Smooth muscle cell (in vitro differentiated cells): ENCODE results near the gene RAD51B. TPM values are rescaled to one million over a fixed set of nuclear protein-coding genes. Genes with fewer than 3 reads are reported as not detected.
A peak's percentile ranks its signal among the peaks of the same experiment; 100 is the strongest.

Experiments
- DNase-seq: peaks from one replicate; lab custom pipeline; 2025; ENCODE audit not compliant: unreplicated experiment; lab: John Stamatoyannopoulos, UW
- H2AFZ ChIP-seq: fragments of 200-600 bp; sonication (generic); 2 replicates; pipeline ENCODE4 v1.6.0; 2016; ENCODE audit warnings: antibody characterized with exemption, low read depth, mild to moderate bottlenecking
- H3F3A ChIP-seq: fragments of 200-600 bp; sonication (generic); 2 replicates; pipeline ENCODE4 v1.6.0; 2017; ENCODE audit warnings: antibody characterized with exemption, low read depth
- H3K27ac ChIP-seq: fragments of 200-600 bp; sonication (generic); 2 replicates; pipeline ENCODE4 v1.5.1; 2016; ENCODE audit warnings: low read depth, mild to moderate bottlenecking
- H3K27me3 ChIP-seq: fragments of 200-600 bp; sonication (generic); 2 replicates; pipeline ENCODE4 v1.6.1; 2016; ENCODE audit warnings: low read depth, mild to moderate bottlenecking
- H3K36me3 ChIP-seq: fragments of 200-600 bp; sonication (generic); 2 replicates; pipeline ENCODE4 v1.5.1; 2016; ENCODE audit warnings: low read depth
- H3K4me1 ChIP-seq: fragments of 200-600 bp; sonication (generic); 2 replicates; pipeline ENCODE4 v1.5.1; 2016; ENCODE audit warnings: low read depth
- H3K4me2 ChIP-seq: fragments of 200-600 bp; sonication (generic); 2 replicates; pipeline ENCODE4 v1.6.0; 2016; ENCODE audit warnings: mild to moderate bottlenecking
- H3K4me3 ChIP-seq: fragments of 200-600 bp; sonication (generic); 2 replicates; pipeline ENCODE4 v1.5.1; 2016; ENCODE audit warnings: mild to moderate bottlenecking
- H3K79me2 ChIP-seq: fragments of 200-600 bp; sonication (generic); 2 replicates; pipeline ENCODE4 v1.6.0; 2016; ENCODE audit warnings: low read depth, mild to moderate bottlenecking
- H3K9ac ChIP-seq: fragments of 200-600 bp; sonication (generic); 2 replicates; pipeline ENCODE4 v1.6.0; 2016; ENCODE audit warnings: low read depth
- H3K9me3 ChIP-seq: fragments of 200-600 bp; sonication (generic); replicated peaks from 2 replicates; pipeline ENCODE4 v1.5.1; 2016; ENCODE audit warnings: low read depth
- H4K20me1 ChIP-seq: fragments of 200-600 bp; sonication (generic); 2 replicates; pipeline ENCODE4 v1.6.0; 2016; ENCODE audit warnings: low read depth
- WGBS: methylation state at CpG from one replicate; pipeline ENCODE4 v1.1.7; 2016; ENCODE audit warnings: low lambda C conversion rate; 5-methylcytosine and 5-hydroxymethylcytosine counted together
- polyA plus RNA-seq: library from polyadenylated mRNA; unstranded; fragments of >200 nt; fragmentation: Nextera tagmentation; extraction: Ambion mirVana; gene quantifications from 2 replicates; pipeline ENCODE4 v1.2.1, GENCODE V29; 2016
- small RNA-seq: library from RNA; depleted of rRNA; stranded (forward); fragments of <200 nt; gene quantifications from one replicate; pipeline ENCODE3, GENCODE V24; 2014
- total RNA-seq: library from RNA; depleted of rRNA; stranded (reverse); fragments of >200 nt; gene quantifications from 2 replicates; pipeline ENCODE4 v1.2.3, GENCODE V29; 2014
- TF ChIP-seq, protein P1 (sequence below): fragments of 200-600 bp; sonication (generic); IDR thresholded peaks from 2 replicates; pipeline ENCODE4 v1.5.1; 2017; ENCODE audit warnings: borderline replicate concordance, mild to moderate bottlenecking, antibody characterized with exemption; ENCODE audit not compliant: insufficient read depth, poor library complexity, severe bottlenecking

The RAD51B gene
- total and polyA plus RNA-seq, 2 experiments from 2014 or later, result 4.6 to 5.3 TPM

GRCh38 chr14:68775614-68776126 lies 956.1 kb downstream of the RAD51B start:
- Histone ChIP-seq H3K4me3 (no peak overlapping the region), H3K4me1 (peaks cover 16% of the 10 kb centered on the region), H3K4me2 (no peak overlapping the region), H3F3A (peaks cover 28% of the 10 kb centered on the region), H3K36me3 (no peaks in the 10 kb centered on the region), H3K27me3 (no peaks in the 10 kb centered on the region), H3K9me3 (no peaks in the 10 kb centered on the region), H3K9ac (no peak overlapping the region), H3K79me2 (no peaks in the 10 kb centered on the region), H3K27ac (no peak overlapping the region), H2AFZ (no peak overlapping the region), H4K20me1 (no peaks in the 10 kb centered on the region)
- DNase-seq, result no peak
- 93% methylated on average over 6 of the region's 6 CpGs for WGBS
- TF ChIP-seq, protein P1, sequence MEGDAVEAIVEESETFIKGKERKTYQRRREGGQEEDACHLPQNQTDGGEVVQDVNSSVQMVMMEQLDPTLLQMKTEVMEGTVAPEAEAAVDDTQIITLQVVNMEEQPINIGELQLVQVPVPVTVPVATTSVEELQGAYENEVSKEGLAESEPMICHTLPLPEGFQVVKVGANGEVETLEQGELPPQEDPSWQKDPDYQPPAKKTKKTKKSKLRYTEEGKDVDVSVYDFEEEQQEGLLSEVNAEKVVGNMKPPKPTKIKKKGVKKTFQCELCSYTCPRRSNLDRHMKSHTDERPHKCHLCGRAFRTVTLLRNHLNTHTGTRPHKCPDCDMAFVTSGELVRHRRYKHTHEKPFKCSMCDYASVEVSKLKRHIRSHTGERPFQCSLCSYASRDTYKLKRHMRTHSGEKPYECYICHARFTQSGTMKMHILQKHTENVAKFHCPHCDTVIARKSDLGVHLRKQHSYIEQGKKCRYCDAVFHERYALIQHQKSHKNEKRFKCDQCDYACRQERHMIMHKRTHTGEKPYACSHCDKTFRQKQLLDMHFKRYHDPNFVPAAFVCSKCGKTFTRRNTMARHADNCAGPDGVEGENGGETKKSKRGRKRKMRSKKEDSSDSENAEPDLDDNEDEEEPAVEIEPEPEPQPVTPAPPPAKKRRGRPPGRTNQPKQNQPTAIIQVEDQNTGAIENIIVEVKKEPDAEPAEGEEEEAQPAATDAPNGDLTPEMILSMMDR, result no peak

GRCh38 chr14:68777644-68778043 lies 958.1 kb downstream of the RAD51B start:
- H3K27ac ChIP-seq, result peak overlapping the region; percentile 92
- H3K4me3 ChIP-seq, result no peak overlapping the region
- no peaks in the 10 kb centered on the region for H3K79me2 ChIP-seq
- no peaks in the 10 kb centered on the region for H3K27me3 ChIP-seq
- H3F3A ChIP-seq, result peaks cover 44% of the 10 kb centered on the region
- H3K36me3 ChIP-seq, result no peaks in the 10 kb centered on the region
- no peaks in the 10 kb centered on the region for H4K20me1 ChIP-seq
- no peaks in the 10 kb centered on the region for H3K9me3 ChIP-seq
- no peak overlapping the region for H3K9ac ChIP-seq
- H3K4me2 ChIP-seq, result no peak overlapping the region
- no peak for DNase-seq
- 87% methylated on average over 1 of the region's 1 CpG for WGBS
- H2AFZ ChIP-seq, result no peak overlapping the region
- peaks cover 24% of the 10 kb centered on the region for H3K4me1 ChIP-seq
- TF ChIP-seq, protein P1, result no peak

Small RNA genes lying within 50 kb of the gene (small RNA-seq; reads per million reads assigned to genes)
- gene RN7SL108P (not detected), gene RN7SL706P (0.18 reads per million), gene RNU6-921P (not detected)

Other genes starting within 250 kb of the RAD51B start
- 15.5 and 35.8 TPM in 2 replicates for gene PIGH, start 219.5 kb upstream of the RAD51B start, total RNA-seq
- 20.6 and 23.7 TPM in 2 replicates for gene PIGH, start 219.5 kb upstream of the RAD51B start, polyA plus RNA-seq
- 11.3 and 13.4 TPM in 2 replicates for gene ARG2, start 199.9 kb upstream of the RAD51B start, total RNA-seq
- gene ARG2, start 199.9 kb upstream of the RAD51B start, polyA plus RNA-seq, result 11.7 and 18.5 TPM in 2 replicates
- gene VTI1B, start 145.1 kb upstream of the RAD51B start, total RNA-seq, result 32.9 and 33.0 TPM in 2 replicates
- gene VTI1B, start 145.1 kb upstream of the RAD51B start, polyA plus RNA-seq, result 106 and 113 TPM in 2 replicates
- 104 and 121 TPM in 2 replicates for gene RDH11, start 124.0 kb upstream of the RAD51B start, total RNA-seq
- 106 and 116 TPM in 2 replicates for gene RDH11, start 124.0 kb upstream of the RAD51B start, polyA plus RNA-seq
- 0.09 and 1.9 TPM in 2 replicates for gene RDH12, start 117.9 kb upstream of the RAD51B start, total RNA-seq
- gene RDH12, start 117.9 kb upstream of the RAD51B start, polyA plus RNA-seq, result 0.30 TPM in 1 of 2 replicates, not detected in the other
- gene ZFYVE26, start 3.2 kb upstream of the RAD51B start, total RNA-seq, result 22.3 and 42.7 TPM in 2 replicates
- 4.5 and 5.5 TPM in 2 replicates for gene ZFYVE26, start 3.2 kb upstream of the RAD51B start, polyA plus RNA-seq